Hypothalamus (tissue), 51 donors: ENCODE measurements around the gene AVPR1B.

ENCODE experiments used
- DNase-seq, 51 donors: peaks; one replicate each; lab custom pipeline; 2025; lab: John Stamatoyannopoulos, UW

Gene AVPR1B

GRCh38 chr1:206114692-206115640, 2.2 kb downstream of the AVPR1B start:
- no peak for DNase-seq

- no peak for DNase-seq
These were observed 4.4 kb downstream of the AVPR1B start for GRCh38 chr1:206112600-206113301.

GRCh38 chr1:206111271-206111927, 5.8 kb downstream of the AVPR1B start:
- no peak for DNase-seq

- no peak for DNase-seq
These were observed 6.4 kb downstream of the AVPR1B start for GRCh38 chr1:206110820-206111219.

- no peak for DNase-seq
These were observed 7.0 kb downstream of the AVPR1B start for GRCh38 chr1:206110161-206110560.

GRCh38 chr1:206109718-206110117, 7.5 kb downstream of the AVPR1B start:
- no peak for DNase-seq

- DNase-seq, result no peak
These were observed 8.6 kb downstream of the AVPR1B start for GRCh38 chr1:206108635-206109034.

- DNase-seq, result no peak
These were observed 10.0 kb downstream of the AVPR1B start for GRCh38 chr1:206107168-206107544.

- peak; percentile 9 to 85 (median 49) for DNase-seq
These were observed 10.6 kb downstream of the AVPR1B start for GRCh38 chr1:206106328-206107167.

- no peak for DNase-seq
These were observed 11.7 kb downstream of the AVPR1B start for GRCh38 chr1:206105464-206105995.

GRCh38 chr1:206103979-206104378, 13.2 kb downstream of the AVPR1B start:
- DNase-seq, result no peak

- DNase-seq, result no peak
These were observed 14.8 kb downstream of the AVPR1B start for GRCh38 chr1:206102292-206102936.

- no peak for DNase-seq
These were observed 15.7 kb downstream of the AVPR1B start for GRCh38 chr1:206101351-206102045.

GRCh38 chr1:206100226-206100815, 16.9 kb downstream of the AVPR1B start:
- DNase-seq, result no peak

- no peak for DNase-seq
These were observed 18.8 kb downstream of the AVPR1B start for GRCh38 chr1:206098242-206098919.

GRCh38 chr1:206097381-206097780, 19.8 kb downstream of the AVPR1B start:
- DNase-seq, result no peak

- no peak for DNase-seq
These were observed 23.2 kb downstream of the AVPR1B start for GRCh38 chr1:206094024-206094423.

GRCh38 chr1:206089341-206089740, 27.8 kb downstream of the AVPR1B start:
- DNase-seq, result no peak
